Endodermal cell (in vitro differentiated cells): ENCODE results near the gene DLGAP1. TPM values are rescaled to one million over a fixed set of nuclear protein-coding genes. Genes with fewer than 3 reads are reported as not detected.

Source experiments
- DNase-seq: peaks from one replicate; pipeline ENCODE4 v3.0.0-alpha.2; 2017
- H3K27ac ChIP-seq: 2 replicates; pipeline ENCODE4 v1.5.1; 2013; ENCODE audit warnings: mild to moderate bottlenecking, low read depth, low read length, moderate library complexity
- H3K27me3 ChIP-seq: 2 replicates; pipeline ENCODE4 v1.6.1; 2013; ENCODE audit warnings: mild to moderate bottlenecking, low read length, moderate library complexity; ENCODE audit not compliant: insufficient read depth, control insufficient read depth, poor library complexity, severe bottlenecking
- H3K36me3 ChIP-seq: 2 replicates; pipeline ENCODE4 v1.7.0; 2013; ENCODE audit warnings: mild to moderate bottlenecking, low read length, moderate library complexity; ENCODE audit not compliant: control insufficient read depth, insufficient read depth
- H3K4me1 ChIP-seq: one replicate; pipeline ENCODE4 v1.7.0; 2013; ENCODE audit warnings: low read length; ENCODE audit not compliant: control insufficient read depth, insufficient read depth
- H3K4me3 ChIP-seq: 2 replicates; pipeline ENCODE4 v1.5.1; 2013; ENCODE audit warnings: mild to moderate bottlenecking, low read length, moderate library complexity
- H3K9ac ChIP-seq: 2 replicates; pipeline ENCODE4 v1.6.1; 2013; ENCODE audit warnings: mild to moderate bottlenecking, low read length, moderate library complexity; ENCODE audit not compliant: poor library complexity, severe bottlenecking; ENCODE audit errors: extremely low read depth
- H3K9me3 ChIP-seq: 2 replicates; pipeline ENCODE4 v1.6.1; 2013; ENCODE audit warnings: mild to moderate bottlenecking, low read length, moderate library complexity; ENCODE audit not compliant: control insufficient read depth
- H3K27ac Mint-ChIP-seq: 2 replicates; pipeline ENCODE4 v1.8.0; 2020; ENCODE audit warnings: mixed read lengths
- H3K27me3 Mint-ChIP-seq: 2 replicates; pipeline ENCODE4 v1.8.0; 2021; ENCODE audit warnings: mild to moderate bottlenecking, mixed read lengths; ENCODE audit not compliant: insufficient read depth
- H3K36me3 Mint-ChIP-seq: 2 replicates; pipeline ENCODE4 v1.8.0; 2020; ENCODE audit warnings: low read depth, mixed read lengths
- H3K4me1 Mint-ChIP-seq: 2 replicates; pipeline ENCODE4 v1.8.0; 2020; ENCODE audit warnings: mixed read lengths
- H3K4me3 Mint-ChIP-seq: 2 replicates; pipeline ENCODE4 v1.8.0; 2020; ENCODE audit warnings: mild to moderate bottlenecking, moderate library complexity, mixed read lengths
- H3K9me3 Mint-ChIP-seq: 2 replicates; pipeline ENCODE4 v1.8.0; 2020; ENCODE audit warnings: mild to moderate bottlenecking, mixed read lengths
- WGBS, 2 experiments: methylation state at CpG; one replicate each; pipeline versions ENCODE4 v1.1.5 to v1.1.7; 2013; ENCODE audit warnings: missing lambda C conversion rate in 2 of 2, mixed read lengths in 1 of 2; ENCODE audit not compliant: insufficient coverage in 1 of 2, insufficient read length in 1 of 2; 5-methylcytosine and 5-hydroxymethylcytosine counted together
- total RNA-seq, 2 donors: library from RNA; stranded (reverse); fragmentation: NEBNext Ultra II Directional in 1 of 2; extraction: Animal tissue kit (Norgen Biotek cat#: 25700) in 1 of 2; gene quantifications; 2 replicates in 1 of 2; 3 replicates in 1 of 2; pipeline ENCODE4 v1.2.1, GENCODE V29; 2021
- TF ChIP-seq, protein P1 (sequence below): fragments of 200-600 bp; sonication (generic); conservative IDR thresholded peaks from 2 replicates; pipeline ENCODE4 v1.5.0; 2021; ENCODE audit warnings: antibody characterized with exemption, mild to moderate bottlenecking

DLGAP1 gene
- total RNA-seq, 2 donors from 2014 or later: 11.5 to 21.5 TPM

GRCh38 chr18:3495691-3496430, 959.2 kb downstream of the DLGAP1 start:
- peaks cover 14% of the 10 kb centered on the region for H3K27me3 Mint-ChIP-seq
- Histone ChIP-seq H3K4me3 (no peak overlapping the region), H3K27ac (no peak overlapping the region), H3K27me3 (peaks cover 16% of the 10 kb centered on the region), H3K4me1 (no peaks in the 10 kb centered on the region), H3K36me3 (no peaks in the 10 kb centered on the region), H3K9me3 (peaks cover 6% of the 10 kb centered on the region), H3K9ac (no peak overlapping the region)
- no peak overlapping the region for H3K4me3 Mint-ChIP-seq
- H3K36me3 Mint-ChIP-seq: no peaks in the 10 kb centered on the region
- H3K9me3 Mint-ChIP-seq: no peaks in the 10 kb centered on the region
- peaks cover 54% of the 10 kb centered on the region for H3K4me1 Mint-ChIP-seq
- 98 to 99% methylated on average over 7 of the region's 7 CpGs for WGBS, 2 experiments
- DNase-seq: no peak
- H3K27ac Mint-ChIP-seq: no peak overlapping the region
- TF ChIP-seq, protein P1, sequence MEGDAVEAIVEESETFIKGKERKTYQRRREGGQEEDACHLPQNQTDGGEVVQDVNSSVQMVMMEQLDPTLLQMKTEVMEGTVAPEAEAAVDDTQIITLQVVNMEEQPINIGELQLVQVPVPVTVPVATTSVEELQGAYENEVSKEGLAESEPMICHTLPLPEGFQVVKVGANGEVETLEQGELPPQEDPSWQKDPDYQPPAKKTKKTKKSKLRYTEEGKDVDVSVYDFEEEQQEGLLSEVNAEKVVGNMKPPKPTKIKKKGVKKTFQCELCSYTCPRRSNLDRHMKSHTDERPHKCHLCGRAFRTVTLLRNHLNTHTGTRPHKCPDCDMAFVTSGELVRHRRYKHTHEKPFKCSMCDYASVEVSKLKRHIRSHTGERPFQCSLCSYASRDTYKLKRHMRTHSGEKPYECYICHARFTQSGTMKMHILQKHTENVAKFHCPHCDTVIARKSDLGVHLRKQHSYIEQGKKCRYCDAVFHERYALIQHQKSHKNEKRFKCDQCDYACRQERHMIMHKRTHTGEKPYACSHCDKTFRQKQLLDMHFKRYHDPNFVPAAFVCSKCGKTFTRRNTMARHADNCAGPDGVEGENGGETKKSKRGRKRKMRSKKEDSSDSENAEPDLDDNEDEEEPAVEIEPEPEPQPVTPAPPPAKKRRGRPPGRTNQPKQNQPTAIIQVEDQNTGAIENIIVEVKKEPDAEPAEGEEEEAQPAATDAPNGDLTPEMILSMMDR: no peak

- Mint-ChIP-seq H3K36me3 (no peaks in the 10 kb centered on the region), H3K4me1 (peaks cover 50% of the 10 kb centered on the region), H3K27ac (no peak overlapping the region), H3K4me3 (no peak overlapping the region), H3K27me3 (peaks cover 14% of the 10 kb centered on the region), H3K9me3 (no peaks in the 10 kb centered on the region)
- Histone ChIP-seq H3K36me3 (no peaks in the 10 kb centered on the region), H3K4me1 (no peaks in the 10 kb centered on the region), H3K27ac (no peak overlapping the region), H3K9ac (no peak overlapping the region), H3K27me3 (peaks cover 16% of the 10 kb centered on the region), H3K9me3 (peaks cover 6% of the 10 kb centered on the region), H3K4me3 (no peak overlapping the region)
- 98 to 100% methylated on average over 4 to 5 of the region's 5 CpGs for WGBS, 2 experiments
- no peak for DNase-seq
- TF ChIP-seq, protein P1: no peak
Measured at GRCh38 chr18:3494569-3494968, 960.5 kb downstream of the DLGAP1 start.

DNA sequence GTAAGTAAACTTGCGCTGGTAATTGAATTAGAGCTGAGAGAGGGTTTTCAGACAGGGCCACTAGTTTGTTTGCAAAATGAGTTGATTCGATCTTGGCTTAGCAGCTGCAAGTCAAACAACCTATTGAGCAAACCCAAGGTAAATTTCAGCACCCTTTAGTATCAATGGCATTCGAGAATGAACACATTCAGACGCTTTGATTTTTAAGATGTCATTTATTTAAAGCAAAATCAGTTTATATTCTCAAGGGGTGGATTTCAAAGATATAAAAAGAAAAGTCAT, 960.9 kb downstream of the DLGAP1 start:
- no peak overlapping the region for H3K4me3 ChIP-seq
- H3K9ac ChIP-seq: no peak overlapping the region
- H3K27me3 ChIP-seq: peaks cover 16% of the 10 kb centered on the region
- peaks cover 6% of the 10 kb centered on the region for H3K9me3 ChIP-seq
- H3K27ac ChIP-seq: no peak overlapping the region
- Mint-ChIP-seq H3K4me3 (no peak overlapping the region), H3K36me3 (no peaks in the 10 kb centered on the region), H3K9me3 (no peaks in the 10 kb centered on the region), H3K27me3 (peaks cover 14% of the 10 kb centered on the region), H3K4me1 (peaks cover 49% of the 10 kb centered on the region), H3K27ac (peak overlapping the region; percentile 32)
- 80 to 84% methylated on average over 2 to 4 of the region's 4 CpGs for WGBS, 2 experiments
- TF ChIP-seq, protein P1: no peak
- no peaks in the 10 kb centered on the region for H3K36me3 ChIP-seq
- H3K4me1 ChIP-seq: no peaks in the 10 kb centered on the region
- no peak for DNase-seq
